ENCODE results near the gene ATCAY. TPM values are rescaled to one million over a fixed set of nuclear protein-coding genes. Genes with fewer than 3 reads are reported as not detected.

The ATCAY gene
- total RNA-seq, 1 donor from 2014 or later: not detected

DNA sequence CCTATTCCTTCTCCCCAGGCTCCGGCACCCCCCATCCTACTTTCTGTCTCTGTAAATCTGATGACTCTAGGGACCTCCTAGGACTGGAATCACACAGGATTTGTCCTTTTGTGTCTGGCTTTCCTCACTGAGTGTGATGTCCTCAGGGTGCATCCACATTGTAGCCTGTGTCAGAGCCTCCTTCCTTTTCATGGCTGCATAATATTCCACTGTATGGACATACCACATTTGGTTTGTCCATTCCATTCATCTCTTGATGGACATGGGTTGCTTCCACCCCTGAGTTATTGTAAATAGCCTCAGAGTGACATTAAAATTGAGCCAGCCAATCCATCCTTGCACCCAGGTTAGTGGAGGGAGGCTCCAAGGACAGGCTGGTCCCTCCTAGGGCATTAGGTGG, 29.6 kb downstream of the ATCAY start:
- intact Hi-C loops (cut with DNase I): no loop called here
- Histone ChIP-seq H3K4me3 (no peak overlapping the region), H3K9me3 (peaks cover 6% of the 10 kb centered on the region), H3K4me1 (no peaks in the 10 kb centered on the region), H3K27me3 (no peaks in the 10 kb centered on the region), H3K27ac (no peak overlapping the region), H3K36me3 (no peaks in the 10 kb centered on the region)
- DNase-seq: no peak
- ATAC-seq: no peak
- TF ChIP-seq, protein P1, sequence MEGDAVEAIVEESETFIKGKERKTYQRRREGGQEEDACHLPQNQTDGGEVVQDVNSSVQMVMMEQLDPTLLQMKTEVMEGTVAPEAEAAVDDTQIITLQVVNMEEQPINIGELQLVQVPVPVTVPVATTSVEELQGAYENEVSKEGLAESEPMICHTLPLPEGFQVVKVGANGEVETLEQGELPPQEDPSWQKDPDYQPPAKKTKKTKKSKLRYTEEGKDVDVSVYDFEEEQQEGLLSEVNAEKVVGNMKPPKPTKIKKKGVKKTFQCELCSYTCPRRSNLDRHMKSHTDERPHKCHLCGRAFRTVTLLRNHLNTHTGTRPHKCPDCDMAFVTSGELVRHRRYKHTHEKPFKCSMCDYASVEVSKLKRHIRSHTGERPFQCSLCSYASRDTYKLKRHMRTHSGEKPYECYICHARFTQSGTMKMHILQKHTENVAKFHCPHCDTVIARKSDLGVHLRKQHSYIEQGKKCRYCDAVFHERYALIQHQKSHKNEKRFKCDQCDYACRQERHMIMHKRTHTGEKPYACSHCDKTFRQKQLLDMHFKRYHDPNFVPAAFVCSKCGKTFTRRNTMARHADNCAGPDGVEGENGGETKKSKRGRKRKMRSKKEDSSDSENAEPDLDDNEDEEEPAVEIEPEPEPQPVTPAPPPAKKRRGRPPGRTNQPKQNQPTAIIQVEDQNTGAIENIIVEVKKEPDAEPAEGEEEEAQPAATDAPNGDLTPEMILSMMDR (IDR thresholded peaks at IDR 0.05): no peak

DNA sequence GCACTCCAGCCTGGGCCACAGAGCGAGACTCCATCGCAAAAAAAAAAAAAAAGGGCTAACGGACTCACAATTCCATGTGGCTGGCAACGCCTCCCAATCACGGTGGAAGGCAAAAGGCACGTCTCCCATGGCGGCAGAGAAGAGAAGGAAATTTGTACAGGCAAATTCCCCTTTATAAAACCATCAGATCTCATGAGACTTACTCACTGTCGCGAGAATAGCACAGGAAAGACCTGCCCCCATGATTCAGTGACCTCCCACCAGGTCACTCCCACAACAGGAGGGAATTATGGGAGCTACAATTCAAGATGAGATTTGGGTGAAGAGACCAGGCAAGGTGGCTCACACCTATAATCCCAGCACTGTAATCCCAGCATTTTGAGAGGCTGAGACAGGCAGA, 33.7 kb downstream of the ATCAY start:
- intact Hi-C loops (cut with DNase I): no loop called here
- TF ChIP-seq, protein P1 (IDR thresholded peaks at IDR 0.05): no peak
- H3K27ac ChIP-seq: no peak overlapping the region

DNA sequence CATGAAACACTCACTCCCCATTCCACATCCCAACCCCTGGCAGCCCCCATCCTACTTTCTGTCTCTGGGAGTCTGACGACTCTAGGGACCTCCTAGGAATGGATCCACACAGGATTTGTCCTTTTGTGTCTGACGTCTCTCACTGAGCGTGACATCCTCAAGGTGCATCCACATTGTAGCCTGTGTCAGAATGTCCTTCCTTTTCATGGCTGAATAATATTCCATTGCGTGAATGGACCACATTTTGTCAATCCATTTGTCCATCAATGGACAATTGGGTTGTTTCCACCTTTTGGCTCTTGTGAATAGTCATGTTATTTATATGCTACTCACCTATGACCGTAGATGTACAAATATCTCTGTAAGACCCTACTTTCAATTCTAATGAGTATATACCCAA, 35.5 kb downstream of the ATCAY start:
- ATAC-seq (no peak), DNase-seq (no peak)
- Histone ChIP-seq H3K4me1 (no peaks in the 10 kb centered on the region), H3K9me3 (no peaks in the 10 kb centered on the region), H3K36me3 (no peaks in the 10 kb centered on the region), H3K27ac (no peak overlapping the region), H3K4me3 (no peak overlapping the region), H3K27me3 (no peaks in the 10 kb centered on the region)
- TF ChIP-seq, protein P1 (IDR thresholded peaks at IDR 0.05): no peak
- intact Hi-C loops (cut with DNase I): no loop called here

More for the DNA sequence above, 33.7 kb downstream of the ATCAY start:
- Histone ChIP-seq H3K36me3 (no peaks in the 10 kb centered on the region), H3K4me3 (no peak overlapping the region), H3K27me3 (no peaks in the 10 kb centered on the region), H3K9me3 (peaks cover 6% of the 10 kb centered on the region), H3K4me1 (no peaks in the 10 kb centered on the region)
- DNase-seq: no peak
- no peak for ATAC-seq

DNA sequence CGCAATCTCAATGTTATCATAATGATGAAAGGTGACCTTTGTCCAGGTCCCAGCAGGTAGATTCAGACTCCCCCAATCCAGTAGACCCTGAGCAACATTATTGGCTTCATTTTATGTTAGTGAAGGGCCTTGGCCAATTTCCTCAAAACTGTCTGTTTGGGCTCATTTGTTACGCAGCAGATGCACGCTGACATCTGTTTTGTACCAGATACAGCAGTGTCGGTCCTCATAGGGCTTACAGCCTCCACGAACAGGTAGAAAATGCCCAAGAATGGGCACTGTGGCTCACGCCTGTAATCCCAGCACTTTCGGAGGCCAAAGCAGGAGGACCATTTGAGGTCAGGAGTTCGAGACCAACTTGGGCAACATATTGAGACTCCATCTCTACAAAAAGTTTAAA, 39.3 kb downstream of the ATCAY start:
- TF ChIP-seq, protein P1 (IDR thresholded peaks at IDR 0.05): no peak
- Histone ChIP-seq H3K27ac (no peak overlapping the region), H3K36me3 (no peaks in the 10 kb centered on the region), H3K4me1 (no peaks in the 10 kb centered on the region), H3K27me3 (no peaks in the 10 kb centered on the region), H3K4me3 (no peak overlapping the region), H3K9me3 (no peaks in the 10 kb centered on the region)
- ATAC-seq (no peak), DNase-seq (no peak)
- intact Hi-C loops (cut with DNase I): no loop called here

DNA sequence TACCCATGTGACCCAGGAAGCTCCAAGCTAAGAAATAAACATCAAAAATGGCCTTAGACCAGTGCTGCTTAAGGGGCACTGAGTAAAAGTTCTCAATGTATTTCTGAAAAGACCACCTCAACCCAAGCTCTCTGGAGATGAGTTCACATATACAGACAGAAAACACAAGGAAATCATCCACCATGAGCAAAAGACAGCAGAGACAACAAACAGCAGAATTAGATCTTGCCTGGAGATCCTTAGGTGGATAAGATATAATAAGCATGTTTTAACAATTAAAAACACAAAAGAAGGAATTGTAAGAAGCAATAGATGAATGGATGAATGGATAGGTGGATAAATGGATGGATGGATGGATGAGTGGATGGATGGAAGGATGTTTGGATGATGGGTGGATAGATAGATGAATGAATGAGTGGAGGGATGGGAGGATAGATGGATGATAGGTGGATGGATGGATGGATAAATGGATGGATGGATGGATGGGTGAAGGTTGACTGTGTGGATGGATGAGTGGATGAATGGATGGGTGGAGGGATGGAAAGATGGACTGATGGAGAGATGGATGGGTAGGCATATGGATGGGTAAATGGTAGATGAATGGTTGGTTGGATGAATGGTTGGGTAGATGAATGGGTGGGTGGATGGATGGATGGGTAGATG, 42.7 kb downstream of the ATCAY start:
- H3K4me3 ChIP-seq: no peak overlapping the region
- no peaks in the 10 kb centered on the region for H3K9me3 ChIP-seq
- no peak overlapping the region for H3K27ac ChIP-seq
- no peaks in the 10 kb centered on the region for H3K36me3 ChIP-seq
- ATAC-seq (no peak), DNase-seq (no peak)
- H3K4me1 ChIP-seq: no peaks in the 10 kb centered on the region
- TF ChIP-seq, protein P1 (IDR thresholded peaks at IDR 0.05): no peak
- H3K27me3 ChIP-seq: no peaks in the 10 kb centered on the region
- intact Hi-C loops (cut with DNase I): no loop called here

DNA sequence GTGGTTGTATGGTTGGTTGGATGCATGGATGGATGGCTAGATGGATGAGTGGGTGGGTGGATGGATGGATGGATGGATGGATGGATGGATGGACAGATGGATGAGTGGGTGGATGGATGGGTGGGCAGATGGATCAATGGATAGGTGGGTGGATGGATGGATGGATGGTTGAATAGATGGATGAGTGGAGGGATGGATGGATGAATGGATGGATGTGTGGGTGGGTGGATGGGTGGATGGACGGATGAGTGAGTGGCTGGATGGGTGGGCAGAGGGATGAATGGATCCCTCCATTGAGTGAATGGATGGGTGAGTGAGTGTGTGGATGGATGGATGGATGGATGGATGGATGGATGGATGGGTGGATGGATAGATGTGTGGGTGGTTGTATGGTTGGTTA, 43.4 kb downstream of the ATCAY start:
- intact Hi-C loops (cut with DNase I): no loop called here
- Histone ChIP-seq H3K27me3 (no peaks in the 10 kb centered on the region), H3K9me3 (no peaks in the 10 kb centered on the region), H3K36me3 (no peaks in the 10 kb centered on the region), H3K27ac (no peak overlapping the region), H3K4me1 (no peaks in the 10 kb centered on the region), H3K4me3 (no peak overlapping the region)
- DNase-seq (no peak), ATAC-seq (no peak)
- TF ChIP-seq, protein P1 (IDR thresholded peaks at IDR 0.05): no peak

Measured in upper lobe of right lung (tissue), 1 donor.